B cell (primary cell): Measurements from ENCODE around the gene NUDT14.

Experiments
- EZH2 ChIP-seq: IDR thresholded peaks from 2 replicates; pipeline ENCODE4 v1.6.1; 2012; ENCODE audit warnings: borderline replicate concordance, low read depth, mild to moderate bottlenecking, moderate library complexity, low read length; ENCODE audit not compliant: insufficient read depth, poor library complexity, severe bottlenecking
- TF ChIP-seq, protein P1 (sequence below): fragments of 200-600 bp; IDR thresholded peaks from one replicate; pipeline ENCODE4 v1.8.0; 2022; ENCODE audit warnings: antibody characterized with exemption, mild to moderate bottlenecking

DNA sequence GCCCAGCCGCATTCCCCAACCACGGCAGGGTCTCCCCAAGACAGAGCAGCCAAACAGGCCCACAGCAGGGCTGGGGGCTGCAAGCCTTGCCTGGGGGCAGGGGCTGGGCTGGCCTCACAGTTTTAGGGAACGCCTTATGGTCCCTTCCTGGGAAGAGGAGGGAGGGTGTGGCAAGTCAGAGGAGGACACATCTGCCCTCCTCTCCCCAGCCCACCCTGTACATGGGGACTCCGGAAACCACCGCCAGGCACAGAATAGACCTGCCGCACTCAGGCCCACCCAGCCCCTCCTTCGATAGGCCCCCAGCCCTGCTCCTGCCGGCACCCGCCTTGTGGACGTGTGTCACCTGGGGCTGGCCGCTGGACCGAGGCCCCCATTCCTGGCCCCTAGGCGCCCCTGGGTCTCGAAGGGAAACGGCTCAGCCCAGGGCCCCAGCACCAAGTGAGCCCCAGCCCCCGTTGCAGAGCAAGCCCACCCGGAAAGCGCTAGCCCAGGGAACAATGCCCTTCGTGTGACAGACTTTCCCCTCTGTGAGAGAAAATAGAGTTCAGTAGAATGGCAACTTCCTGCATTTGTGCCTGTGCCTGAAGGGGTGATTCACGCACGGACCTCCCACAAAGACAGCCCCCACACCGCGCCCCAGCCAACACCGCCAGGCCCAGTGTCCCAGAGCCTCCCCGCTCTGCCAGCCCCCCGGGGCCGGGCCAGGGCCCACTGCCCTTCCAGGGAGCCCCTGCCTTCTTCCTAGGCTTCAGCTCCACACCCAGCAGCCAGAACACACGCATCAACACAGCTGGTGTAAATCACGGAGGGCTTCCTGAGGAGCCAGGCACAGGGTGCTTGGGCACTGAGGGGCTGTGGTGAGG is 12.0 kb upstream of the NUDT14 start:
- TF ChIP-seq, protein P1, sequence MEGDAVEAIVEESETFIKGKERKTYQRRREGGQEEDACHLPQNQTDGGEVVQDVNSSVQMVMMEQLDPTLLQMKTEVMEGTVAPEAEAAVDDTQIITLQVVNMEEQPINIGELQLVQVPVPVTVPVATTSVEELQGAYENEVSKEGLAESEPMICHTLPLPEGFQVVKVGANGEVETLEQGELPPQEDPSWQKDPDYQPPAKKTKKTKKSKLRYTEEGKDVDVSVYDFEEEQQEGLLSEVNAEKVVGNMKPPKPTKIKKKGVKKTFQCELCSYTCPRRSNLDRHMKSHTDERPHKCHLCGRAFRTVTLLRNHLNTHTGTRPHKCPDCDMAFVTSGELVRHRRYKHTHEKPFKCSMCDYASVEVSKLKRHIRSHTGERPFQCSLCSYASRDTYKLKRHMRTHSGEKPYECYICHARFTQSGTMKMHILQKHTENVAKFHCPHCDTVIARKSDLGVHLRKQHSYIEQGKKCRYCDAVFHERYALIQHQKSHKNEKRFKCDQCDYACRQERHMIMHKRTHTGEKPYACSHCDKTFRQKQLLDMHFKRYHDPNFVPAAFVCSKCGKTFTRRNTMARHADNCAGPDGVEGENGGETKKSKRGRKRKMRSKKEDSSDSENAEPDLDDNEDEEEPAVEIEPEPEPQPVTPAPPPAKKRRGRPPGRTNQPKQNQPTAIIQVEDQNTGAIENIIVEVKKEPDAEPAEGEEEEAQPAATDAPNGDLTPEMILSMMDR, result no peak
- no peak for TF ChIP-seq EZH2
